ENCODE measurements around the gene KRT38.

KRT38 gene

DNA sequence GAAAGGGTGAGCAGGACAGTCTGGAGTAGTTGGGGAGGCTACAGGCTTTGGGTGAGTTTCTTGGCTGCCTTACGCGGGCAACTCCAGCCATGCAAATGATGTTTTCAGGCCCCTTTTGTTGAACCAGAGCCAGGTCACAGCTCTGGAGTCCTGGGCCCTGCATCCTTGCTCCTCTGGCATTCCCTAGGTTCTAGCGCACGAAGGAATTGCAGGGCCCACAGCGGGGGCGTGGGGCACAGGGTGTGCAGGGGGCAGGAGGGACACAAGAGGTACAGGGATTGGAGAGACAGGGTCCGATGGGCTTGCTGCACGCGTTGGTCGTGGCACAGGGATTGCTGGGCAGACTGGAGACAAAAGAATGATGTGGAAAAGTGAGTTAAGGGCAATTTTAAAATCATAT lies 47.0 kb downstream of the KRT38 start:
- DNase-seq = no peak

DNA sequence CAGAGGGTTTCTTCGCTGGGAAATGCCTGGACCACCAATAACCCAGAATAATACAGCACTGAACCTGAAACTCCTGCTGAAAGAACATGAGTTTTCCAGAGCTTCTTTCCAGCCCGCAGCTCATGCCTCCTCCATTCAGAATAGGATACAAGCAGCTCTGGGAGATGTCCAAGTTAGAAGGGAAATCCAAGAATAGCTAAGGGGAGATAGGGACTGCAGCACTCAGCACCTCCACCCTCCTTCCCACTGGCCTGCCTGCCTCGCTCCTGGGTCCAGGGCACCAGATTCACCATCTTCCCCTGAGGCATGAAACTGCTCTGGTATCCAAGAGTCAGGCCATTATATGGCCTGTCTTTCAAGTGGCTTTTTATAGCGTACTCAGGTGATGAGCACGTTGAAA lies 47.5 kb downstream of the KRT38 start:
- DNase-seq = no peak

DNA sequence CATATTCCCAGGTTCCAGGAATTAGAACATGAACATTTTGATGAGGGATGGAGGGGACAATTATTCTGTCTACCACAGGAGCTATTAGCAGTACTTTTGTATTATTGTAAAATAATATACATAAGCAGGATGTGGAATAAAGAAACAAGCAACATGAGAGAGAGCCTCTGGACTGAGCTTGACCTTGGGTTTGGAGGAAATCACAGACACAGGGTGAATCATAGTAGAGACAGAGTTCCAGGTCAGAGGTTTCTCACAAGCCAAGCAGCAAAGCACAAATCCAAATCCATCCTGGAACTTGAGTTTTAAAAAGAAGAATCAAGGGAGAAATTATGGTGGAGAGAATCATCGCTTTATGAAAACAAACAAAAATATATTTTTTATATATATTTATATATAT lies 48.5 kb downstream of the KRT38 start:
- no peak for DNase-seq

DNA sequence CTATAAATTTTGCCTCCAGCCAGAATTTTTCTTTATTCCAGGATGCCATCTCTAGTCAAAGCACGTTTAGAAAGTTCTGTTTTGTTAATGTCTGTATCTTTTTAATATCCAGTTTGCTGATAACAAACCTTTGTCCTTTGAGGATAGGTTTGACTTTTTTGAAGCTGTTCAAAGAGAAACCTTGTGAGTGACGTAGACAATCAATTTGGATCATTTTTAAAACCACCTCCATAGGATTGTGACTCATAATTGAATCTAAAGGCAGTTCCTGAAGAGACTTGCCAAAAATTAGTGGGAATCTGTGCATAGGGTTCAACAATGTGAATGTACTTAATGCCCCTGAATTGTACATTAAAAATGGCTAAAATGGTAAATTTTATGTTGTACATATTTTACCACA lies 49.2 kb downstream of the KRT38 start:
- DNase-seq = no peak

DNA sequence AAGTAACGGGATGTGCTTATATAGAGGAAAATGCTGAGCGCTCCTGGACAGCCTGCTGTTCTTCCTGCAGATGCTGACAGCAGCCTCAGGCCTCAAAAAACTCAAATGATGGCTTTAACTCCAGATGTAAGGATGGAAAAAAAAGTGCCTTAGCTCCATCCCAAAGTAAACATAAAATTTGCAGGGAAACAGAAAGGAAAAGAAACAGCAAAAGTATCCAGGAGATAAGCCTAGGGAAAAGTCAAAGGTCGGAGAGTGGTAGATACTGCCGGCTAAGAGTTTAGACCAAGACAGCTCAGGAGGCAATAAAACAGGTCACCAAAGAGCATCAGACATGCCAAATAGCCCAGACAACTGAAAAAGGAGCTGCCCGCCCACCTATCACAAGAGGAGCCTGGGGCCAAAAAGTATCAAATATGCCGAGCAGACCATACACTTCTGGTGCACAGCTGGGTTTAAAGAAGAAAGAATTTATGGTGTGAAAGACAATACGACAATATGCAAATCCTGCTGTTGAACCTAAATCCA lies 50.3 kb downstream of the KRT38 start:
- DNase-seq = no peak

DNA sequence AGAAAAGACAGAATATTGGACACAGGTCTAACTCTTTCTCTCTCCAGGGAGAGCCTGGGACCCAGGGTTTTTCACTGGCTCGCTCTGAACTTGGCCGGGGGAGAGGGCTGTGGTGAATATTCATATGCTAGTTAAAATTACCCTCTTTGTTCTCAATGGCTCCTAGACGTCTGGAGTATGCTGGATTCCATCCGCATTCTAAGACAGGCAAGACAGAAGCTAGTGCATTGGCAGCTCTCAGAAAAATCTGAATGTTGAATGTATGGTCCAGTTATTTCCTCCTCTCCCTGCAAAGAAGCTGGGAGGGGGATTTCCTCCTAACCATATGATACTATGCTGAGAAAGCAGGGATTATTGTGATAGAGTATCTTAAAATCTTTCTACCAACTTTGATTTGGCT lies 53.1 kb downstream of the KRT38 start:
- no peak for DNase-seq

DNA sequence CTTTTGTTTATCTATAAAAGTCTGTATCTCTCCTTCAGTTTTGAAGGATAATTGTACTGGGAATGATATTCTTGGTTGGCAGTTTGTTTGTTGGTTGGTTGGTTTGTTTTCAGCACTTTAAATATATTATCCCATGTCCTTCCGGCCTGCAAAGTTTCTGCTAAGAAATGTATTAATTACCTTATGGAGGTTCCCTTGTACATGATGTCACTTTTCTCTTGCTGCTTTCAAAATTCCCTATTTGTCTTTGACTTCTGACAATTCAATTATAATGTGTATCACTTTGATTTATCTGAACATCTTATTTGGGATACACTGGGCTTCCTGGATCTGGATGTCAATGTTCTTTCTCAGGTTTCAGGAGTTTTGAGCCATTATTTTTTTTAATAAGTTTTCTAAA lies 54.6 kb downstream of the KRT38 start:
- no peak for DNase-seq

Data from NCI-H524 treated with DMSO at 0.1 percent for 48 hours (cell line).